ENCODE measurements around the gene LRIG3. TPM values are rescaled to one million over a fixed set of nuclear protein-coding genes. Genes with fewer than 3 reads are reported as not detected.

The LRIG3 gene
- total RNA-seq, 1 donor = 85.0 TPM

- Histone ChIP-seq H3K27me3 (ENCODE audit: insufficient read depth, low read length) (no peaks in the 10 kb centered on the region), H3K79me2 (ENCODE audit: insufficient read depth, low read length) (no peaks in the 10 kb centered on the region), H3K4me1 (ENCODE audit: insufficient read depth, low read length) (peaks cover 2% of the 10 kb centered on the region), H3K36me3 (ENCODE audit: insufficient read depth, low read length) (no peaks in the 10 kb centered on the region), H3K4me2 (ENCODE audit: insufficient read depth, low read length) (no peak overlapping the region), H3K27ac (ENCODE audit: low read depth, low read length) (no peak overlapping the region), H3K4me3 (ENCODE audit: insufficient read depth, low read length) (no peak overlapping the region), H4K20me1 (ENCODE audit: insufficient read depth, low read length) (no peaks in the 10 kb centered on the region), H3K9me3 (ENCODE audit: low read depth, low read length) (no peaks in the 10 kb centered on the region), H2AFZ (ENCODE audit: low read length) (no peak overlapping the region)
- TF ChIP-seq CTCF (IDR thresholded peaks at IDR 0.05; ENCODE audit: extremely low read depth, low read depth, low read length) = no peak
- DNase-seq (ENCODE audit: insufficient read length, low spot score, missing footprints) = no peak
Measured at GRCh38 chr12:58932806-58933681, 12.7 kb upstream of the LRIG3 start.

GRCh38 chr12:58931518-58931917 is 11.2 kb upstream of the LRIG3 start:
- no peaks in the 10 kb centered on the region for H4K20me1 ChIP-seq (ENCODE audit: insufficient read depth, low read length)
- peaks cover 2% of the 10 kb centered on the region for H3K4me1 ChIP-seq (ENCODE audit: insufficient read depth, low read length)
- H3K36me3 ChIP-seq (ENCODE audit: insufficient read depth, low read length) = no peaks in the 10 kb centered on the region
- TF ChIP-seq CTCF (IDR thresholded peaks at IDR 0.05; ENCODE audit: extremely low read depth, low read depth, low read length) = peak; percentile 10
- no peak for DNase-seq (ENCODE audit: insufficient read length, low spot score, missing footprints)
- no peak overlapping the region for H3K27ac ChIP-seq (ENCODE audit: low read depth, low read length)
- no peak overlapping the region for H3K4me2 ChIP-seq (ENCODE audit: insufficient read depth, low read length)
- no peak overlapping the region for H3K4me3 ChIP-seq (ENCODE audit: insufficient read depth, low read length)
- no peaks in the 10 kb centered on the region for H3K27me3 ChIP-seq (ENCODE audit: insufficient read depth, low read length)
- no peaks in the 10 kb centered on the region for H3K79me2 ChIP-seq (ENCODE audit: insufficient read depth, low read length)
- no peaks in the 10 kb centered on the region for H3K9me3 ChIP-seq (ENCODE audit: low read depth, low read length)
- no peak overlapping the region for H2AFZ ChIP-seq (ENCODE audit: low read length)

GRCh38 chr12:58930770-58931324 is 10.5 kb upstream of the LRIG3 start:
- H3K36me3 ChIP-seq (ENCODE audit: insufficient read depth, low read length) = no peaks in the 10 kb centered on the region
- H4K20me1 ChIP-seq (ENCODE audit: insufficient read depth, low read length) = no peaks in the 10 kb centered on the region
- H3K4me1 ChIP-seq (ENCODE audit: insufficient read depth, low read length) = peaks cover 2% of the 10 kb centered on the region
- no peak for DNase-seq (ENCODE audit: insufficient read length, low spot score, missing footprints)
- no peaks in the 10 kb centered on the region for H3K9me3 ChIP-seq (ENCODE audit: low read depth, low read length)
- no peak overlapping the region for H2AFZ ChIP-seq (ENCODE audit: low read length)
- H3K27ac ChIP-seq (ENCODE audit: low read depth, low read length) = no peak overlapping the region
- no peaks in the 10 kb centered on the region for H3K27me3 ChIP-seq (ENCODE audit: insufficient read depth, low read length)
- H3K79me2 ChIP-seq (ENCODE audit: insufficient read depth, low read length) = no peaks in the 10 kb centered on the region
- no peak overlapping the region for H3K4me2 ChIP-seq (ENCODE audit: insufficient read depth, low read length)
- TF ChIP-seq CTCF (IDR thresholded peaks at IDR 0.05; ENCODE audit: extremely low read depth, low read depth, low read length) = no peak
- no peak overlapping the region for H3K4me3 ChIP-seq (ENCODE audit: insufficient read depth, low read length)

- Histone ChIP-seq H4K20me1 (ENCODE audit: insufficient read depth, low read length) (no peaks in the 10 kb centered on the region), H3K4me1 (ENCODE audit: insufficient read depth, low read length) (peaks cover 9% of the 10 kb centered on the region), H3K79me2 (ENCODE audit: insufficient read depth, low read length) (no peaks in the 10 kb centered on the region), H3K4me2 (ENCODE audit: insufficient read depth, low read length) (no peak overlapping the region), H3K9me3 (ENCODE audit: low read depth, low read length) (no peaks in the 10 kb centered on the region), H3K4me3 (ENCODE audit: insufficient read depth, low read length) (no peak overlapping the region), H3K27me3 (ENCODE audit: insufficient read depth, low read length) (no peaks in the 10 kb centered on the region), H2AFZ (ENCODE audit: low read length) (no peak overlapping the region), H3K27ac (ENCODE audit: low read depth, low read length) (no peak overlapping the region), H3K36me3 (ENCODE audit: insufficient read depth, low read length) (no peaks in the 10 kb centered on the region)
- no peak for DNase-seq (ENCODE audit: insufficient read length, low spot score, missing footprints)
- no peak for TF ChIP-seq CTCF (IDR thresholded peaks at IDR 0.05; ENCODE audit: extremely low read depth, low read depth, low read length)
Measured at GRCh38 chr12:58927120-58927519, 6.8 kb upstream of the LRIG3 start.
